K562 (cell line): Measurements from ENCODE around the gene CCNJL. TPM values are rescaled to one million over a fixed set of nuclear protein-coding genes. Genes with fewer than 3 reads are reported as not detected.

Experiments used
- ATAC-seq: fragments of 200-7000 bp; cut with Tn5 transposase; 3 replicates; pipeline ENCODE4 v1.9.1; 2020; ENCODE audit warnings: moderate library complexity
- BruUV-seq: library from RNA; stranded (reverse); fragments of 400-500 nt; replicated peaks from 2 replicates; lab custom pipeline; 2021; lab: Mats Ljungman, UMichigan
- CTCF ChIA-PET: fragments of 300-600 bp; formaldehyde crosslinking; extraction: SDS; loops from one replicate; lab custom pipeline; 2021; ENCODE audit warnings: low intra/inter-chr PET ratio; lab: Yijun Ruan, JAX
- POLR2A ChIA-PET: fragments of 300-600, 350-650 bp; sonication (Branson Sonifier 250); formaldehyde crosslinking; extraction: SDS; loops from one replicate; lab custom pipeline; 2021; ENCODE audit warnings: antibody characterized with exemption, inconsistent platforms; lab: Yijun Ruan, JAX
- DNase-seq, 4 experiments: peaks; one replicate each; pipeline versions ENCODE4 v3.0.0 to v3.0.0-alpha.2; 2011 to 2018; ENCODE audit warnings: low spot score in 3 of 4, mixed read lengths in 3 of 4; ENCODE audit errors: extremely low read depth in 1 of 4
- FAIRE-seq: peaks from 2 replicates; lab custom pipeline; 2011; peaks lifted over from hg19 to GRCh38; lab: Jason Lieb, UNC
- H2AFZ ChIP-seq: 2 replicates; pipeline ENCODE4 v1.6.0; 2011; ENCODE audit warnings: low read depth, low read length, control low read depth, inconsistent platforms
- H3K27ac ChIP-seq: fragments of 200-600 bp; 3 replicates; pipeline ENCODE4 v1.8.0; 2011; ENCODE audit warnings: low read depth, mild to moderate bottlenecking, control low read depth, inconsistent platforms, low read length, moderate library complexity, mixed read lengths; ENCODE audit errors: extremely low read depth
- H3K27me3 ChIP-seq, 2 experiments: fragments of 300-600 bp in 1 of 2; 2 replicates in 1 of 2; 3 replicates in 1 of 2; pipeline versions ENCODE4 v1.6.0 to v1.8.0; 2011; ENCODE audit warnings: inconsistent platforms in 2 of 2, low read length in 2 of 2, mild to moderate bottlenecking in 1 of 2, mixed read lengths in 1 of 2, moderate library complexity in 1 of 2; ENCODE audit not compliant: control insufficient read depth in 2 of 2, insufficient read depth in 2 of 2
- H3K36me3 ChIP-seq: fragments of 300-600 bp; 3 replicates; pipeline ENCODE4 v1.8.0; 2011; ENCODE audit warnings: mild to moderate bottlenecking, low read length, inconsistent platforms; ENCODE audit not compliant: control insufficient read depth, insufficient read depth
- H3K4me1 ChIP-seq, 2 experiments: fragments of 200-600 bp in 1 of 2; replicated peaks in 1 of 2; 2 replicates in 1 of 2; 3 replicates in 1 of 2; pipeline versions ENCODE4 v1.5.1 to v1.8.0; 2011; ENCODE audit warnings: inconsistent platforms in 2 of 2, low read length in 2 of 2, mild to moderate bottlenecking in 1 of 2, mixed read lengths in 1 of 2, moderate library complexity in 1 of 2; ENCODE audit not compliant: control insufficient read depth in 2 of 2, insufficient read depth in 2 of 2
- H3K4me2 ChIP-seq: 2 replicates; pipeline ENCODE4 v1.6.1; 2011; ENCODE audit warnings: low read length, control low read depth, inconsistent platforms, mixed read lengths; ENCODE audit not compliant: insufficient read depth
- H3K4me3 ChIP-seq: fragments of 200-600 bp; sonication (generic), shearing (Covaris generic); 2 replicates; pipeline ENCODE4 v1.5.1; 2016; ENCODE audit warnings: control low read depth, inconsistent platforms
- H3K79me2 ChIP-seq: fragments of 200-600 bp; 3 replicates; pipeline ENCODE4 v1.8.0; 2011; ENCODE audit warnings: low read length, inconsistent platforms; ENCODE audit not compliant: control insufficient read depth, insufficient read depth
- H3K9ac ChIP-seq, 2 experiments: 2 replicates each; pipeline versions ENCODE4 v1.6.0 to v1.6.1; 2011; ENCODE audit warnings: low read depth in 2 of 2, low read length in 2 of 2, control low read depth in 1 of 2, inconsistent platforms in 1 of 2, mild to moderate bottlenecking in 1 of 2, mixed read lengths in 1 of 2; ENCODE audit not compliant: insufficient read depth in 1 of 2
- H3K9me1 ChIP-seq: one replicate; pipeline ENCODE4 v1.6.0; 2011; ENCODE audit warnings: inconsistent platforms, mild to moderate bottlenecking, low read length, moderate library complexity; ENCODE audit not compliant: control insufficient read depth, insufficient read depth
- H3K9me3 ChIP-seq: replicated peaks from 2 replicates; pipeline ENCODE4 v1.5.1; 2011; ENCODE audit warnings: low read depth, low read length, inconsistent platforms; ENCODE audit not compliant: control insufficient read depth, insufficient read depth
- H4K20me1 ChIP-seq: replicated peaks from 2 replicates; pipeline ENCODE4 v1.6.1; 2011; ENCODE audit warnings: low read length, inconsistent platforms, mixed read lengths; ENCODE audit not compliant: control insufficient read depth, insufficient read depth
- HDAC1 ChIP-seq, 2 experiments: fragments of 450-650 bp; IDR thresholded peaks; 2 replicates each; pipeline ENCODE4 v1.6.1; 2016 to 2017; ENCODE audit warnings: inconsistent platforms in 1 of 2, mild to moderate bottlenecking in 1 of 2, moderate library complexity in 1 of 2
- HDAC2 ChIP-seq: fragments of 450-650 bp; IDR thresholded peaks from 2 replicates; pipeline ENCODE4 v1.6.1; 2016; ENCODE audit warnings: mild to moderate bottlenecking
- JUND ChIP-seq, 2 experiments: IDR thresholded peaks; 2 replicates in 1 of 2; 3 replicates in 1 of 2; pipeline ENCODE4 v1.6.1; 2011; ENCODE audit warnings: borderline replicate concordance in 2 of 2, low read depth in 2 of 2, low read length in 2 of 2, improper control_type of control experiment in 1 of 2, missing biosample characterization in 1 of 2, missing genetic modification characterization in 1 of 2, missing genetic modification reagents in 1 of 2
- NCOA6 ChIP-seq: fragments of 450-650 bp; IDR thresholded peaks from 2 replicates; pipeline ENCODE4 v1.6.1; 2017; ENCODE audit warnings: mild to moderate bottlenecking
- POLR2AphosphoS5 ChIP-seq: IDR thresholded peaks from 2 replicates; pipeline ENCODE4 v1.6.1; 2011; ENCODE audit warnings: mild to moderate bottlenecking, low read depth, low read length, moderate library complexity; ENCODE audit not compliant: control insufficient read depth, insufficient read depth
- RBM17 ChIP-seq: fragments of 200-400 bp; formaldehyde crosslinking; IDR thresholded peaks from 2 replicates; pipeline ENCODE4 v1.6.1; 2017; ENCODE audit warnings: low read depth, mild to moderate bottlenecking, low read length, borderline replicate concordance
- WGBS: fragments of 100-300 bp; shearing (Covaris generic); methylation state at CpG from one replicate; pipeline ENCODE4 v1.1.6; 2016; ENCODE audit warnings: low coverage, mixed read lengths; ENCODE audit not compliant: insufficient coverage; ENCODE audit errors: missing lambda C conversion rate; 5-methylcytosine and 5-hydroxymethylcytosine counted together
- in situ Hi-C: fragments of 300-500 bp; cut with MboI; formaldehyde crosslinking; loops from 4 replicates; pipeline ENCODE4 v1.15.0; 2018; ENCODE audit warnings: inconsistent platforms, mixed read lengths
- intact Hi-C: fragments of 100-400 bp; cut with micrococcal nuclease; formaldehyde crosslinking; loops from 2 replicates; pipeline ENCODE4 v1.14.2; 2022
- polyA plus RNA-seq, 8 experiments: library from polyadenylated mRNA; depleted of rRNA in 4 of 8; stranded (reverse) in 5 of 8; unstranded in 3 of 8; fragments of >200 nt; fragmentation: Nextera tagmentation in 2 of 8; fragmentation: Illumina TruSeq in 1 of 8; extraction: Ambion mirVana in 2 of 8; extraction: Trizol in 1 of 8; gene quantifications; 2 replicates each; pipeline versions ENCODE4 v1.2.1 to v1.2.3, GENCODE V29; 2011 to 2014; ENCODE audit warnings: inconsistent platforms in 1 of 8, missing spikeins in 1 of 8
- total RNA-seq, 7 experiments: library from RNA; depleted of rRNA in 6 of 7; stranded (reverse); fragments of >200 nt in 6 of 7; fragmentation: Illumina TruSeq in 2 of 7; extraction: Trizol in 2 of 7; gene quantifications; 2 replicates each; pipeline versions ENCODE4 v1.2.1 to v1.2.3, GENCODE V29; 2011 to 2021; ENCODE audit warnings: low replicate concordance in 1 of 7

Gene CCNJL
- total and polyA plus RNA-seq, 9 of the 15 experiments (the other 6 are each of a cell fraction or from before 2014, with no cell fraction given) = 0.04 TPM; not detected in 8

GRCh38 chr5:160347448-160347847 lies 35.1 kb upstream of the CCNJL start:
- H3K27me3 ChIP-seq = peaks cover 0 to 20% of the 10 kb centered on the region in 2 experiments; a peak in 2 of 5 replicates
- H3K9me1 ChIP-seq = no peaks in the 10 kb centered on the region
- H2AFZ ChIP-seq = no peak overlapping the region
- H3K4me1 ChIP-seq = peaks cover 7 to 13% of the 10 kb centered on the region in 2 experiments; a peak in 4 of 5 replicates
- H3K27ac ChIP-seq = no peak overlapping the region
- no peak overlapping the region for H3K4me2 ChIP-seq
- no TSS peak for BruUV-seq
- H3K4me3 ChIP-seq = no peak overlapping the region
- TF ChIP-seq RBM17 = no peak
- no peak for TF ChIP-seq JUND (IDR thresholded peaks at IDR 0.05; ENCODE audit: borderline replicate concordance, low read depth, low read length)
- TF ChIP-seq JUND (tag; IDR thresholded peaks at IDR 0.05; ENCODE audit: borderline replicate concordance, low read depth, low read length) = no peak
- TF ChIP-seq HDAC1 (IDR thresholded peaks at IDR 0.05) = no peak
- TF ChIP-seq POLR2AphosphoS5 = no peak
- TF ChIP-seq NCOA6 = no peak
- TF ChIP-seq HDAC2 = no peak
- in situ Hi-C loops (loop anchor here (5.0 to 10.0 kb wide), 2 partner anchors 150 to 323 kb away; no protein-coding TSS in a partner anchor), intact Hi-C loops (no loop called here)
- ATAC-seq (no peak), FAIRE-seq (no peak), DNase-seq (no peak)
- no peaks in the 10 kb centered on the region for H3K36me3 ChIP-seq
- ChIA-PET POLR2A (no interaction called here), CTCF (no interaction called here)
- no peak overlapping the region for H3K9ac ChIP-seq
- 7% methylated on average over 6 of the region's 6 CpGs for WGBS
- no peaks in the 10 kb centered on the region for H3K79me2 ChIP-seq
- H3K9me3 ChIP-seq = no peaks in the 10 kb centered on the region
- H4K20me1 ChIP-seq = no peaks in the 10 kb centered on the region
